ENCODE data around the gene HPD.

- TF ChIP-seq, protein P1, sequence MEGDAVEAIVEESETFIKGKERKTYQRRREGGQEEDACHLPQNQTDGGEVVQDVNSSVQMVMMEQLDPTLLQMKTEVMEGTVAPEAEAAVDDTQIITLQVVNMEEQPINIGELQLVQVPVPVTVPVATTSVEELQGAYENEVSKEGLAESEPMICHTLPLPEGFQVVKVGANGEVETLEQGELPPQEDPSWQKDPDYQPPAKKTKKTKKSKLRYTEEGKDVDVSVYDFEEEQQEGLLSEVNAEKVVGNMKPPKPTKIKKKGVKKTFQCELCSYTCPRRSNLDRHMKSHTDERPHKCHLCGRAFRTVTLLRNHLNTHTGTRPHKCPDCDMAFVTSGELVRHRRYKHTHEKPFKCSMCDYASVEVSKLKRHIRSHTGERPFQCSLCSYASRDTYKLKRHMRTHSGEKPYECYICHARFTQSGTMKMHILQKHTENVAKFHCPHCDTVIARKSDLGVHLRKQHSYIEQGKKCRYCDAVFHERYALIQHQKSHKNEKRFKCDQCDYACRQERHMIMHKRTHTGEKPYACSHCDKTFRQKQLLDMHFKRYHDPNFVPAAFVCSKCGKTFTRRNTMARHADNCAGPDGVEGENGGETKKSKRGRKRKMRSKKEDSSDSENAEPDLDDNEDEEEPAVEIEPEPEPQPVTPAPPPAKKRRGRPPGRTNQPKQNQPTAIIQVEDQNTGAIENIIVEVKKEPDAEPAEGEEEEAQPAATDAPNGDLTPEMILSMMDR (conservative IDR thresholded peaks at IDR 0.05; ENCODE audit: low read depth, low read length): peak; percentile 38
- TF ChIP-seq POLR2A (IDR thresholded peaks at IDR 0.05; ENCODE audit: low read depth, low read length) (no peak; the same call in 1 of the 2 replicates), MXI1 (IDR thresholded peaks at IDR 0.05; ENCODE audit: borderline replicate concordance, low read depth, low read length) (no peak; the same call in 1 of the 2 replicates), RAD21 (IDR thresholded peaks at IDR 0.05; ENCODE audit: low read length) (no peak), SMC3 (IDR thresholded peaks at IDR 0.05; ENCODE audit: low read depth, low read length) (peak; percentile 25; the same call in 1 of the 2 replicates), RCOR1 (IDR thresholded peaks at IDR 0.05; ENCODE audit: insufficient replicate concordance, low read length) (no peak), RFX5 (IDR thresholded peaks at IDR 0.05; ENCODE audit: low read depth, low read length) (no peak), CEBPB (IDR thresholded peaks at IDR 0.05; ENCODE audit: low read depth, low read length) (no peak), FOS (IDR thresholded peaks at IDR 0.05; ENCODE audit: low read depth, low read length) (no peak)
- TF ChIP-seq, protein P2, sequence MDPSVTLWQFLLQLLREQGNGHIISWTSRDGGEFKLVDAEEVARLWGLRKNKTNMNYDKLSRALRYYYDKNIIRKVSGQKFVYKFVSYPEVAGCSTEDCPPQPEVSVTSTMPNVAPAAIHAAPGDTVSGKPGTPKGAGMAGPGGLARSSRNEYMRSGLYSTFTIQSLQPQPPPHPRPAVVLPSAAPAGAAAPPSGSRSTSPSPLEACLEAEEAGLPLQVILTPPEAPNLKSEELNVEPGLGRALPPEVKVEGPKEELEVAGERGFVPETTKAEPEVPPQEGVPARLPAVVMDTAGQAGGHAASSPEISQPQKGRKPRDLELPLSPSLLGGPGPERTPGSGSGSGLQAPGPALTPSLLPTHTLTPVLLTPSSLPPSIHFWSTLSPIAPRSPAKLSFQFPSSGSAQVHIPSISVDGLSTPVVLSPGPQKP (IDR thresholded peaks at IDR 0.05; ENCODE audit: borderline replicate concordance, low read depth, low read length): no peak
- TF ChIP-seq, protein P3, sequence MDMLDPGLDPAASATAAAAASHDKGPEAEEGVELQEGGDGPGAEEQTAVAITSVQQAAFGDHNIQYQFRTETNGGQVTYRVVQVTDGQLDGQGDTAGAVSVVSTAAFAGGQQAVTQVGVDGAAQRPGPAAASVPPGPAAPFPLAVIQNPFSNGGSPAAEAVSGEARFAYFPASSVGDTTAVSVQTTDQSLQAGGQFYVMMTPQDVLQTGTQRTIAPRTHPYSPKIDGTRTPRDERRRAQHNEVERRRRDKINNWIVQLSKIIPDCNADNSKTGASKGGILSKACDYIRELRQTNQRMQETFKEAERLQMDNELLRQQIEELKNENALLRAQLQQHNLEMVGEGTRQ (IDR thresholded peaks at IDR 0.05; ENCODE audit: low read depth, low read length): no peak
Observed at GRCh38 chr12:121839106-121839992, 19.3 kb downstream of the HPD start.
